Upper lobe of left lung (tissue), 4 donors: ENCODE measurements around the gene CSNK1G2.

Source experiments
- CTCF ChIP-seq, 6 experiments: fragments of 450-650 bp in 4 of 6; fragments of 200-600 bp in 2 of 6; sonication (generic) in 2 of 6; IDR thresholded peaks; one replicate each; pipeline ENCODE4 v1.5.1; 2016 to 2019; ENCODE audit warnings: antibody characterized with exemption in 6 of 6
- POLR2AphosphoS5 ChIP-seq, 2 donors: sonication (generic); formaldehyde crosslinking; IDR thresholded peaks; one replicate each; pipeline ENCODE4 v1.5.1; 2017; ENCODE audit warnings: antibody characterized with exemption in 2 of 2

- TF ChIP-seq CTCF (IDR thresholded peaks at IDR 0.05) (no peak), POLR2AphosphoS5 (IDR thresholded peaks at IDR 0.05) (no peak)
Measured at GRCh38 chr19:1925544-1925943, 15.4 kb upstream of the CSNK1G2 start.
